GM15510 (cell line): ENCODE measurements around the gene GORAB.

ENCODE experiments used
- POLR2A ChIP-seq: IDR thresholded peaks from 3 replicates; pipeline ENCODE4 v1.6.1; 2011; ENCODE audit warnings: borderline replicate concordance; ENCODE audit not compliant: insufficient read length; ENCODE audit errors: extremely low read depth

GORAB gene

GRCh38 chr1:170559166-170559565, 27.2 kb downstream of the GORAB start:
- TF ChIP-seq POLR2A: no peak

DNA sequence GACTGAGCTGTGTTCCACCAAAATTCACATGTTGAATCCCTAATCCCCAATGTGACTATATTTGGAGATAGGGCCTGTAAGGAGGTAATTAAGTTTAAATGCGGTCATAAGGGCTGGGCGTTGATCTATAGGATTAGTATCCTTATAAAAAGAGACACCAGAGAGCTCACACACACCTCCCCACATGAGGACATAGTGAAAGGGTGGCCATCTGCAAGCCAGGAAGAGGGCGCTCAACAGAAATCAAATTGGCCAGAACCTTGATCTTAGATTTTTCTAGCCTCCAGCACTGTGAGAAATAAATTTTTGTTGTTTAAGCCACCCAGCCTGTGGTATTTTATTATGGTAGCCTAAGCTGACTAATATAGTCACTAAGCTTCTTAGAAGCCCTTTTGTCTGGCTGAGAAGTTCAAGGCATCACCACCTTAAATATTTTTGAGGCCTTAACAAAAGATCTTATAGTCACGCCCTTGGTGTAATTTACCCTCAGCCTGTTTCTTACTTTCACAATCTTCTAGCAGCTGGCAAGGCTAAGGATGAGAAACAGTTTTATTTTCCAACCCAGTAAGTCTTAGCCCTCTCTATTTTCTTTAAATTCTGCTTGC, 28.8 kb downstream of the GORAB start:
- TF ChIP-seq POLR2A: no peak

GRCh38 chr1:170562646-170563338, 30.8 kb downstream of the GORAB start:
- no peak for TF ChIP-seq POLR2A

DNA sequence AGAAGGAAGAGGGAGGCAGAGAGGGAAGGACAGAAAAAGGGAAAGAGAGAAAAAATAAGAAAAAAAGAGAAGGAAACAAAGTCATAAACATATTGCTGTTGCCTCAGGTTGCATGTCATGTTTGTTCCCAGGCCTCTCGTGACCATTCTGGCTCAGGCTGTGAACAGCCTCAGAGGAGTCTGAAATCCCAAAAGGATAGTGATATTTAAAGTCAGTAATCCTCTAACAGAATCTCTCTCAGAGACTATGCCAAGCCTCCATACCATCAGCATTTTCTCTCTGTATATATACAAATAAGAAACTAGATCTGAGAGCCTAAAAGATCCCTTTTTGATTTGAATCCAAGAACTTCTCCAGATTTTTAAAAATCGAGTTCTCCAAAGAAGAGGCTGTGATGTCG, 35.2 kb downstream of the GORAB start:
- TF ChIP-seq POLR2A: no peak

GRCh38 chr1:170568197-170568596, 36.2 kb downstream of the GORAB start:
- TF ChIP-seq POLR2A: no peak

GRCh38 chr1:170576980-170577379, 45.0 kb downstream of the GORAB start:
- TF ChIP-seq POLR2A: no peak

DNA sequence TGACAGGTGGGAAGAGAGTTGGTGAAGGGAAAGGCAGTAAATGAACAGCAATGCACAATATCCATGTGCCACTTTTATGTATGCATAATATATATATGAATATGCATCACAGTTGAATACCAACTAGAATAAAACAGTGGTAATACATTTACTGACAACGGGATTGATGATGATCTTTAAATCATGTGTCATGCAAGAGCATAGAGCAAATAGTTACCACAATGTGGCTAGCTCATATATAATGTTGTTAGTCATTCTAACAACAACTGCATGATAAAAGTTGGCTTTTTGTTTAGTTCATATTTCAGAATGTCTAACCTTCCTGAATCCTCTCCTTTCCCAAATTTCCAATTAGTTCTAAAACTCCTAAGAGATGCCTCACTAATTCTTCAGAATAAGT, 46.4 kb downstream of the GORAB start:
- TF ChIP-seq POLR2A: no peak

GRCh38 chr1:170580636-170581440, 48.9 kb downstream of the GORAB start:
- no peak for TF ChIP-seq POLR2A

- TF ChIP-seq POLR2A: no peak
Observed at GRCh38 chr1:170583186-170583585, 51.2 kb downstream of the GORAB start.

DNA sequence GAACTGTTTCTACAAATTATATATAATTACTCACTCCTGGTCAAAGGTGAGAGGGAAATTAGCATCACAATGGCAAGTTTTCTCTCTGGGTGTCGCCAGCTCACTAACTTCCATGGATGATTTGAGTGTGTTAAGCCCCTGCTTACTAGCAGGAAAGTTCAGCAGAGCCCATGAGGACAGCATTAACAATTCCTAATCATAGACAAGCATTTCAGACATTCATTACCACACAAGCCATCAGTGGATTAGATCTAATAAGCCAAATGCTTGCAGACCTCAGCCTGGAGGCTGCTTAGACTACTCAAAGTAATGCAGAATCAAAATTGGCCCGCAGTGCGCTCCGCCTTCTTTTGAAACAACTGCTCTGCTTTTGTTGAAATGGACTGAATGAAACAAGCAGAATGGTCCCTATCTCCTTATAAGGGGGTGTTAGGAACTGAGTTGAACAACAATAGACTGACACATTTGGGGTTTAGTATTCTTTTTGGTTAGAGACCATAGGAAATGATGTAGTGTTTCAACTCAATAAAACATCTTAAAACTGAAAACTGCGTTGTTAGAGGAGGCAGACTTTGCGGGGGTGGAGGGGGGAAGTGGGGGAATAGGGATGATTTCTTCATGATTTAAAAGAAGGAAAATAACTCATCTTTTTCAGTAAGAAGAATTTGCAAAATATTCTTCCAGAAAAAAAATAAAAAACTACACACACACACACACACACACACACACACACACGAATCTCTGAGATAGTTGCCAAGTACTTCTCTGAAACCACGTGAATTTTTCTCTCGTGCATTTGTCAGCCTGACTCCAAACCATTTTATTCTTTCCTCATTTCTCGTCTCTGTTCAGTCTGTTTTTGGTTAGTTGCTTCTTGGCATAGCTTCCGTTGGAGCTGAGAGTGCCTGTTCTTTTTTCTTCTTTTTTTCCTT, 54.6 kb downstream of the GORAB start:
- TF ChIP-seq POLR2A: no peak

- no peak for TF ChIP-seq POLR2A
Observed at GRCh38 chr1:170587253-170587593, 55.3 kb downstream of the GORAB start.

- no peak for TF ChIP-seq POLR2A
Observed at GRCh38 chr1:170590921-170591705, 59.1 kb downstream of the GORAB start.

DNA sequence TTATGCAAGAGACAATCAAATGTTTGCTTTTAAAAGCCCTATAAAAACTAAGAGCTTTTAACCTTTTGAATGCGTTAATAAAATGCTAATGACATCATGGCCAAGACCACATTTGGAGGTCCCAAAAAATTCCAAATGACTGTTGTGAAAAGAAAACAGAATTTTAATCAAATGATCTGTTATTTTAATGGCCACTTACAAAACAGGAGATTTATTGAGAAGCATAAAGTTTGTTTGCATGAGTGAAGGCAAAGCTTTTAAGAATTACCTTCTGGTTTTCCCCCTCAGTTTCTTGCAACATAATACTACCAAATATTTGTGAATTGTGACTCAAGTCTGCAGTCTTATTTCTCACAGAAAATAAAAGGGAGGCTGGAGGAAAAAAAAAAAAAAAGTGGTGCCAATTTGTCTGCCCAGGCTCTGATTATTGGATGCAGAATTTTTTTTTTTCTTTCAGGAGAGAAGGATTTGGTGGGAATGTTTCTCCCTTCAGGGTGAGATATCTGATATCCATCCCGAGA, 60.7 kb downstream of the GORAB start:
- TF ChIP-seq POLR2A: no peak
